Activated T-cell treated with anti-CD3 and anti-CD28 coated beads for 48 hours (primary cell): ENCODE results near the gene PPA2.
"Not testable (repeated sequence)": the region's sequence is repeated elsewhere in the genome, so short reads cannot be mapped to it uniquely, and the experiment has no call there.

Experiments used
- DNase-seq: peaks from one replicate; pipeline ENCODE4 v3.0.0-alpha.2; 2020; ENCODE audit warnings: low read depth

Gene PPA2

GRCh38 chr4:105458541-105458940, 15.3 kb downstream of the PPA2 start:
- DNase-seq, result not testable (repeated sequence)

GRCh38 chr4:105458001-105458400, 15.9 kb downstream of the PPA2 start:
- DNase-seq, result no peak

DNA sequence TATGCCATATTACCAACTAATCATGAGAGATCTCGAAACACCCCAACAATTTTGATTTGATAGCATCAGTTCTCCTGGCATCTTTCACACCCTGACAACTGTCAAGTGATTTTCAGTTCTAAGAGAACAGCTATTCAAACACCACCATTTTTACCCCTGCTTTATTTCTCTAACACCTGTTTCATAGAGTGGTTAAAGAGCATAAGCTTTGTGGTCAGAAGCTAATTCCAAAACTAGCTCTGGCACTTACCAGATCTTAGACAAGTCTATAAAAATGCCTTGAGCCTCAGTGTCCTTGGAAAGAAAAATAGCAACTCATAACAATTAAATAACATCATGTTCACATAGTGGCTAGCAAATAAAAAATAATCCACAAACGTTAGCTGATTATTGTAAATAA, 17.9 kb downstream of the PPA2 start:
- no peak for DNase-seq

DNA sequence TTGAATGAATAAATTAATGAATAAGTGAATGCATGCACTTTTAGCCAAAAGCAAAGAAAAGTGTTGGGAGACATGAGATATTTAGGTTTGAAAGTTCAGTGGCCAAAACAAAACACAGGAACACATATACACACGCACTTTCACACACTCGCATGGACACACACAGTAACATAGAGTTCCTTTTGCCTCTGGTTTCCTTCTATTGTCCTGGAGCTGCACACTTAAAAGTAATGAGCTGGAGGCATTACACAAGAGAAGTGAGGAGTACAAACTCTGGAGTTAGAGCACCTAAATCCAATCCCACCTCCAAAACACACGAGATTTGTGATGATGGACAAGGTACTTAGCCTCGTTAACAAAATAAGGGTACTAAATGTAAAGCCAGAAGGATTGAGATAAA, 18.7 kb downstream of the PPA2 start:
- DNase-seq, result no peak

- no peak for DNase-seq
Measured at GRCh38 chr4:105453550-105454205, 20.2 kb downstream of the PPA2 start.

DNA sequence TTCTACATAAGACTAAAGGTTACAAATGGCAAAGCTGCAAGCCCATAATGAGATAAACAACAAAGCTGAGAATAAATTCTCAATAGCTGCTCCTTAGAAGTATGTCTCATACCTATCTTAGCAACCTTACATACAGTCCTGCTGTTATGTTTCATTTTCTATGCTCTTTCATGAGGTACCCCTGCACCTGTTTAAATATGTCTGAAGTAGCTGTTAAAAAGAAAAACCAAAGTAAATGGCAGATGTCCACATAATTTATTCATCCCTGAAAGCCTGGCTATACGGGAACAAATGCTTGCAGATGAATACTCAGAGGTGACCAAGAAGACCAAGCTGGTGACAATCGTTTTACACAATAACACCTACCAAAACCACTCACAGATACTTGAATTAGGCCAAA, 22.5 kb downstream of the PPA2 start:
- no peak for DNase-seq

GRCh38 chr4:105440890-105441289, 33.0 kb downstream of the PPA2 start:
- DNase-seq, result no peak

- no peak for DNase-seq
Measured at GRCh38 chr4:105437637-105438036, 36.2 kb downstream of the PPA2 start.

GRCh38 chr4:105436414-105436813, 37.4 kb downstream of the PPA2 start:
- DNase-seq, result no peak

DNA sequence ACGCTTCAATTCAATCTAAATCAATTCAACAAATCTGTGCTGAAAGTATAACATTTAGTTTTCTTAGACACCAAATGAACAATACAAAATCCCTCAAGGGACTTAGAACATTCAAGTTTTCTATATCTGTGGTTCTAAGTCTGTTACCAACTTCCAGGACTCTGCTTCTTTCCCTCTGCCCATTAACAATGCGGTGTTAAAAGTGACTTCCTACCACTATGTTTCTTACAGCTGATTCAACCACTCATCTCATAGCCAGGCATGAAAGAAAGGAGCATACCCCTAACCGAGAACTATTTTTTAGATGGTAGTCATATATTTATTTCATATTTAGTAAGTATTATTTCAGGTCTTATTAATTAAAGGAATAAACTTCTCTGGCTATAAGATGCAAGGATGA, 38.9 kb downstream of the PPA2 start:
- no peak for DNase-seq

DNA sequence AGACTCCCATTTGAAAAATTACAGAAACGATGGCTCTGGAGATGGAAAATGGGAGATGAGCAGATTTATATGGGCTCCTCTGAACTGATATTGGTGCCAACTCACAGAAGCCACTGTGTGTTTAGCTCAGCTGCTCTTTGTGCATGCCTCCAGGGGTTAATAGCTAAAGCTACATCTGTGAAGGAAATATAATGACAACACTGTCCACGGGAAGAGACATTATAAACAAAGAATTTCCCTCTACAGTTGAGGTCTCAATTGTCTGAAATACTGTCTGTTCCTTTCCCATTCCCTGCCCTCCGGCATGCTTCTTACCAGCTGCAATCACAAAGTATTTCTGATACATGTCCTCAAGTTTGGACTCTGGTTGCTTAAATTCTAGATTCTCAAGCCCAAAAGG, 40.4 kb downstream of the PPA2 start:
- DNase-seq, result no peak

GRCh38 chr4:105432438-105432837, 41.4 kb downstream of the PPA2 start:
- no peak for DNase-seq

GRCh38 chr4:105430811-105431210, 43.1 kb downstream of the PPA2 start:
- no peak for DNase-seq

DNA sequence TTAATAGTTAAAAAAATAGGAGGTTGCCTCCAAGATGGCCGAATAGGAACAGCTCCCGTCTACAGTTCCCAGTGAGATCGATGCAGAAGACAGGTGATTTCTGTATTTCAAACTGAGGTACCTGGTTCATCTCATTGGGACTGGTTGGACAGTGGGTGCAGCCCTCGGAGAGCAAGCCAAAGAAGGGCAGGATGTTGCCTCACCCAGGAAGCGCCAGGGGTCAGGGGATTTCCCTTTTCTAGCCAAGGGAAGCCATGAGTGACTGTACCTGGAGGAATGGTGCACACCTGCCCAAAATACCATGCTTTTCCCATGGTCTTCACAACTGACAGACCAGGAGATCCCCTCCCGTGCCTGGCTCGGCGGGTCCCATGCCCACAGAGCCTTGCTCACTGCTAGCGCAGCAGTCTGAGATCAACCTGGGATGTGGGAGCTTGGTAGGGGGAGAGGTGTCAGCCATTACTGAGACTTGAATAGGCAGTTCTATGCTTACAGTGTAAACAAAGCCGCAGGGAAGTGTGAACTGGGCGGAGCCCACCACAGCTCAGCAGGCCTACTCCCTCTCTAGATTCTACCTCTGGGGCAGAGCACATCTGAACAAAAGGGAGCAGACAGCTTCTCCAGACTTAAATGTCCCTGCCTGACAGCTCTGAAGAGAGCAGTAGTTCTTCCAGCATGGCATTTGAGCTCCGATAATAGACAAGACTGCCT, 47.5 kb downstream of the PPA2 start:
- no peak for DNase-seq

DNA sequence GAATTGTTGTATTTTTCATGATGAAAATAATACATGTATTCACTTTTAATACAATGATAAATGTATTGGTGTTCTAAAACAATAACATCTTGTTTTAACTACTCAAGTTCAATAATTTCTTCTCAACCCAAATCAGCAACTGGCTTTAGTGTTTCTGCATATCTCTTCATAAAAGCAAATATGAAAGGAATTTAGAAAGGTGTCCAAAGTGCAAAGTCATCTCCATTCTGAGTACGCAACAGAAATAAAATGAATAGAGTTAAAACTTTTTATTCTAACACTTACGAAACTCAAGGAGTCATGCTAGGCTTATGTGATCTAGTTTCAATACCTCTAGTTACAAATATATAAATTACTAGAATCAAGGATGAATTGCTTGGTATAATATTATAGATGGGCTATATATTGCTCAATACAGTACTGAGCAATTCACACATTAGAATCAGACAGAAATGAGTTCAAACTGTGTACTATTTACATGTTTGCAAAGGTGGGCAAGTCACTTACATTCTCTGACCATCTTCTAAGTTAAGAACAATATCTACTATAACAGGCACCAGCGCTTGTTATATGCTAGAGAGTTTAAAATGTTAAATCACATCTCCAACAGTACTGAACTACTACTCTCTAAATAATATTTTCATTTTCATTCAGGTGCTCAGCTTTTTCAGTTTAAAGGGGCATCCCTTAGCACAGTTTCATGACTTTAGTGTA, 51.5 kb downstream of the PPA2 start:
- DNase-seq, result no peak

GRCh38 chr4:105417624-105418023, 56.2 kb downstream of the PPA2 start:
- DNase-seq, result no peak

DNA sequence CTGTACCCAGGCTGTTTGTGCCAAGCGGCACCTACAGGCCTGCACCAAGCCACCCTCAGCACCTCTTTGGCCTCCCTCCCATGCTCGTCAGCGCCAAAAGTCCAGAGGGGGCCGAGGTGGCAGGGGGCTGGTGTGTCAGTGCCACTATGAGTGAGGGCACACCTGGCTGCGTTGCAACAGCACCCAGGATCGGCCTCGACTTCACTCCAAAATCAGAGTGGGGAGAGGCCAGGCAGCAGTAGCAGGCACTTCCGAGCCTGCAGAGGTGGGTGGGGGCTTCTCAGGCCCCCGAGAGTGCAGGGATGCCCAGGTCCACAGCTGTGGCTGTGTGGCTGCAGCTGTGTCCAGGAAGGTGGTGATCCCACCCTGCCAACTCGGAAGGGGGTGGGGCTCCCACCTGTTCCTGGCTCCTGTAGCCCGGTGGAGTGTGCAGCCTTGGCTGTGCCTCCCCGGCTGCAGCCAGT, 58.5 kb downstream of the PPA2 start:
- DNase-seq, result no peak

DNA sequence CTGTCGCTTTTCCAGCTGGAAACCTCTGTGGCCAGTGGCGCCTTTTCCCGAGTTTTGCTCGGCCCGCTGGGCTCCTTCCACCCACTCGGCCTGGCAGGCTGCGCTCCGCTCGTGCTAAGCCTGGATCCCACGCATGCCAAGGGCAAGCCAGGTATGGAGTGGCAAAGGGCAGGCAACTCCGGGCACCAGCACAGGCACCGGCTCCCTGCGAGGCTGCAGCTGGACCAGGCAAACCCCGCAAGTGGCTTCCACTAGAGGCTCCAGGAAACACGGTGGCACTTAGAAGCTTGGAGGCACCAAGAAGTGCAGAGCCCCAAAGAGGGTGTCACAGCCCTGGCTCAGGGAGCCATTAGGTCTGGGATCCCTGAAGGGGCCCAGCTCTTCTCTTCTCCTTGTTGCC, 59.5 kb downstream of the PPA2 start:
- no peak for DNase-seq

DNA sequence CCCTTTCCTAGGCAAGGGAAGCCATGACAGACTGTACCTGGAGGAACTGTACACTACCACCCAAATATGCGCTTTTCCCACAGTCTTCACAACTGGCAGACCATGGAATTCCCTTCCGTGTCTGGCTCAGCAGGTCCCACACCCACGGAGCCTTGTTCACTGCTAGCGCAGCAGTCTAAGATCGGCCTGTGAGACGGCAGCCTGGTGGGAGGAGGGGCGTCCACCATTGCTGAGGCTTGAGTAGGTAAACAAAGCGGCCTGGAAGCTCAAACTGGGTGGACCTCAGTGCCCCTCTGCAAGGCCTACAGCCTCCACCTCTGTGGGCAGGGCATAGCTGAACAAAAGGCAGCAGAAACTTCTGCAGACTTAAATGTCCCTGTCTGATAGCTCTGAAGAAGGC, 64.7 kb downstream of the PPA2 start:
- not testable (repeated sequence) for DNase-seq

DNA sequence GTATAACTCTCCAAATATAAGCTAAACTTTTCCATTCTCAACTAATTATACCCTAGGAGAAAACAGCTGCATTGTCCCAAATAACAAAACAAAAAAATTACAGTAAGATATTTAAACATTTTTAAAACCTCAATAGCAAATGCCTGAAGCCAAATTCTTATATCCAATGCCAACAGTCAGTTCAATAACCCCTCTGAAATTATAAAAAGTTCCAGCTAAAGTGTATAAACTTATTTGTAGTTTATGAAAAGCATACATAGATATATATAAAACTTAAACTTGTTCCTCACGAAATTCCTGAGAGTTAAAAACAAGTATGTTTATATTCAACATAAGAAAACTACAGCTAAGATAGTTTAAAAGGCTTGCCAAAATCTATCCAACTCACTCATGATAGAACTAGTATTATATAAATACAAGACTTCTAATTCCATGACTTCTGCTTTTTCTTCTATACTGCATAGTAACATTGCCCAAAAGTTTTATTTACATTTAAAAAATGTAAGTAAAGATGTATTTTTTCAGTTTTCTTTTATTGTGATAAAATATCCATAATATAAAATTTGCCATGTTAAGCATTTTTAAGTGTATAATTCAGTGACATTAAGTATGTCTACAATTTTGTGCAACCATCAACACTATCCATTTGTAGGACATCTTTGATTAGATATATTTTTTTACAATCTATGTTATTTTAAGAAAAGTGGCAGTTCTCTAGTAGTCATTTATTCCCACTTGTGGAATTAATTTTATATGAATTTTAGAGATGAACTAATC, 72.8 kb downstream of the PPA2 start:
- DNase-seq, result no peak

DNA sequence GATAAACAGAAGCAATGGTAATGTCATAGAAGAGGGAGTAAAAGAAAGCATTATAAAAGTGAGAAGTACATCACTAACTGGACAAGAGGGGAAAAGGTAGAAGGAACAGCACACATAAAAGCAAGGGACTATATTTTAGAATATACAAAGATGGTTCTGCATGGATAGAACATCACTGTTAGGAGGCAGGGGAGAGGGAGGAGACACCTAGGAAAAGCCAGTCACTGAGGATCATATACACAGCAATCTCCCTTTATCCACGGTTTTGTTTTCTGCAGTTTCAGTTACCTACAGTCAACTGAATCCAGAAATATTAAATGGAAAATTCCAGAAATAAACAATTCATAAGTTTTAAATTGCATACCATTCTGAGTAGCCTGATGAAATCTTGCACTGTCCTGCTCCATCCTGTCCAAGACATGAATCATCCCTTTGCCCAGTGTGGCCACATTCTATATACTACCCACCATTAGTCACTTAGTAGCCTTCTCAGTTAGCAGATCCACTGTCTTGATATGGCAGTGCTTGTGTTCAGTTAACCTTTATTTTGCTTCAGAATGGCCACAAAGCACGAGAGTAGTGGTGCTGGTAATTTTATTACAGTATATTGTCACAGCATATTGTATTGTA, 74.2 kb downstream of the PPA2 start:
- DNase-seq, result no peak

GRCh38 chr4:105392858-105393257, 81.0 kb downstream of the PPA2 start:
- no peak for DNase-seq
